ENCODE data around the gene OGN. TPM values are rescaled to one million over a fixed set of nuclear protein-coding genes. Genes with fewer than 3 reads are reported as not detected.
A peak's percentile ranks its signal among the peaks of the same experiment; 100 is the strongest.
"Not testable (repeated sequence)": the region's sequence is repeated elsewhere in the genome, so short reads cannot be mapped to it uniquely, and the experiment has no call there.

Gene OGN
- total and polyA plus RNA-seq, 2 experiments from 2014 or later = 0.35 TPM; not detected in 1

DNA sequence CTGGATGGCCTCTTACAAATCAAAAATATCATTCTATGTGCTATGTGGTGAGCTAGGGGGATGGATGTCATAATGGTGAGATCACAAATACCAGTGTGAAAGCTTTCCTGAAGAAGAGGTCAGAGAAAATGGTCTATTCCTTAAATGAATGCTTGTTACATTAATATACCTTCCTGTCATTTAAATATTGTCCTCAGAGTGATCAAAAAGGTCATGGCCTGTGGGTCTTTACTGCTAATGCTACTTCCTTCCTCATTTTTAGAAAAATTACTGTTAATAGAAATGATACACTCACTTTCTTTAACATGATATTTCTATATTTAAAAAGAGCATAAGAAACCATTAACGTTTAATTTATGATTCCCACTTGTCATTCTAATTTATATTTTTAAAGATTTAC is 10.2 kb upstream of the OGN start:
- no peak overlapping the region for H3K4me3 ChIP-seq
- no peaks in the 10 kb centered on the region for H3K27me3 ChIP-seq
- no peak for DNase-seq (ENCODE audit: low read depth in 1 of 2, low spot score in 1 of 2)
- no peaks in the 10 kb centered on the region for H3K36me3 ChIP-seq
- H3K27ac ChIP-seq = no peak overlapping the region
- no peaks in the 10 kb centered on the region for H3K9me3 ChIP-seq (ENCODE audit: low read depth)
- no peaks in the 10 kb centered on the region for H3K4me1 ChIP-seq (ENCODE audit: low read depth)
- TF ChIP-seq, protein P1, sequence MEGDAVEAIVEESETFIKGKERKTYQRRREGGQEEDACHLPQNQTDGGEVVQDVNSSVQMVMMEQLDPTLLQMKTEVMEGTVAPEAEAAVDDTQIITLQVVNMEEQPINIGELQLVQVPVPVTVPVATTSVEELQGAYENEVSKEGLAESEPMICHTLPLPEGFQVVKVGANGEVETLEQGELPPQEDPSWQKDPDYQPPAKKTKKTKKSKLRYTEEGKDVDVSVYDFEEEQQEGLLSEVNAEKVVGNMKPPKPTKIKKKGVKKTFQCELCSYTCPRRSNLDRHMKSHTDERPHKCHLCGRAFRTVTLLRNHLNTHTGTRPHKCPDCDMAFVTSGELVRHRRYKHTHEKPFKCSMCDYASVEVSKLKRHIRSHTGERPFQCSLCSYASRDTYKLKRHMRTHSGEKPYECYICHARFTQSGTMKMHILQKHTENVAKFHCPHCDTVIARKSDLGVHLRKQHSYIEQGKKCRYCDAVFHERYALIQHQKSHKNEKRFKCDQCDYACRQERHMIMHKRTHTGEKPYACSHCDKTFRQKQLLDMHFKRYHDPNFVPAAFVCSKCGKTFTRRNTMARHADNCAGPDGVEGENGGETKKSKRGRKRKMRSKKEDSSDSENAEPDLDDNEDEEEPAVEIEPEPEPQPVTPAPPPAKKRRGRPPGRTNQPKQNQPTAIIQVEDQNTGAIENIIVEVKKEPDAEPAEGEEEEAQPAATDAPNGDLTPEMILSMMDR (IDR thresholded peaks at IDR 0.05; ENCODE audit: low read depth, low read length) = no peak

DNA sequence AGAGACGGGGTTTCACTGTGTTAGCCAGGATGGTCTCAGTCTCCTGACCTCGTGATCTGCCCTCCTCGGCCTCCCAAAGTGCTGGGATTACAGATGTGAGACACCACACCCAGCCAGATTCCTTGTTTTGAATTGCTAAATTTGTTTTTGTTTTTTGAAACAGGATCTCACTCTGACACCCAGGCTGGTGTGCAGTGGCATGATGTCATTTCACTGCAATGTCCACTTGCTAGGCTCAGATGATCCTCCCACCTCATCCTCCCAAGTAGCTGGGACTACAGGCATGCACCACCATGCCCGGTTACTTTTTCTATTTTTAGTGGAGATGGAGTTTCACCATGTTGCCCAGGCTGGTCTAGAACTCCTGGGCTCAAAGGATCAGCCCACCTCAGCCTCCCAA is 6.8 kb upstream of the OGN start:
- H3K27me3 ChIP-seq; H3K4me1 ChIP-seq (ENCODE audit: low read depth); H3K4me3 ChIP-seq; DNase-seq (ENCODE audit: low read depth in 1 of 2, low spot score in 1 of 2); H3K9me3 ChIP-seq (ENCODE audit: low read depth); H3K36me3 ChIP-seq; H3K27ac ChIP-seq: not testable (repeated sequence)

DNA sequence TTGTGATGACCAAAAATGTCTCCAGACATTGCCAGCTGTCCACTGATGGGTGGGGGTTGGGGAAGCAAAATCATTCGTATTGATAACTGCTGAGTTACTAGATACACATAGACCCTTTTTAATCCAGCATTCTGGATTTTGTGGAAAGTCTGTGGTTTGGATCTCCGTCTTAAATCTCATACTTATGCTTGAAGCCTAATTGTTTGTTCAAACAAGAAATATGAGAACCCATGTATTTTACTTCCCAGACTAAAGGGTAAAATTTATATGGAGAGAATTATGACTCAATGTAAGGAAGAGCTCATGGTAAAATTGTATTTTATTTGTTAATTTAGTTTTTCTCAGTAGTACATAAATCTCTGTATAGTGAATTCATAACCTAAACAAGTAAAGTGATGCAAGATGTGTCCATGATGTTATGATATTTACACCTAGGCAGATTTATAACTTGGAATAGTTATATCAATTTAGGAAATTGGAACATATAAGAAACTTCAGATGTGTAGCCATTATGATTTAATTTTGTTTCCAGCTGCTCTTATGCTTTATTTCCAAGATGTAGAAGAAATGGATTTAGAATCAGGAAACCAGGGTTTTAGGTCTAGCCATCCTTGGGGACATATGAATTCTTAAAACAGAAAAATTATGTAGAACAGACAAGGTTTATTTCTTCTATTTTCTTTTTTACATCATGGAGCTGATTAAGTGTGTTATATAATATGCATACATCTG is 4.5 kb upstream of the OGN start:
- DNase-seq (ENCODE audit: low read depth in 1 of 2, low spot score in 1 of 2) = no peak
- Histone ChIP-seq H3K27ac (no peak overlapping the region), H3K36me3 (no peaks in the 10 kb centered on the region), H3K27me3 (no peaks in the 10 kb centered on the region), H3K4me1 (ENCODE audit: low read depth) (no peaks in the 10 kb centered on the region), H3K9me3 (ENCODE audit: low read depth) (no peaks in the 10 kb centered on the region), H3K4me3 (no peak overlapping the region)
- TF ChIP-seq, protein P1 (IDR thresholded peaks at IDR 0.05; ENCODE audit: low read depth, low read length) = no peak

DNA sequence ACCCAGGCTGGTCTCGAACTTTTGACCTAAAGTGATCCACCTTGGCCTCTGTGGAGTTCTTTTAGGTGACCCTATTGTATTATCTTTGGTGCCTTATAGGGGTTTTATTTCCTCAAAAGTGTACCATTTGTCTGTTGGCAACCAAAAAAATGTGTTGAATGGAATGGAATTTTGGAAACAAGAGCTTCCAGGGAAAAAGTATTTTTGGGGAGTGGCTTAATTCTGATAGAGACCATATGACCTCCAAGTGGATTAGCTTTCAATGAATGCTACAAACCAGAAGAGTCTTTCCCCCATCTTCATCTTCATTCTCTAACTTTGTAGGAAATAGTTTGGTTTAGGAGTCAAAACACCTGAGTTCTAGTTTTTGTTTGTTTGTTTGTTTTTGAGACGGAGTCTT is 3.4 kb upstream of the OGN start:
- TF ChIP-seq, protein P1 (IDR thresholded peaks at IDR 0.05; ENCODE audit: low read depth, low read length) = no peak
- Histone ChIP-seq H3K4me1 (ENCODE audit: low read depth) (no peaks in the 10 kb centered on the region), H3K27me3 (no peaks in the 10 kb centered on the region)

DNA sequence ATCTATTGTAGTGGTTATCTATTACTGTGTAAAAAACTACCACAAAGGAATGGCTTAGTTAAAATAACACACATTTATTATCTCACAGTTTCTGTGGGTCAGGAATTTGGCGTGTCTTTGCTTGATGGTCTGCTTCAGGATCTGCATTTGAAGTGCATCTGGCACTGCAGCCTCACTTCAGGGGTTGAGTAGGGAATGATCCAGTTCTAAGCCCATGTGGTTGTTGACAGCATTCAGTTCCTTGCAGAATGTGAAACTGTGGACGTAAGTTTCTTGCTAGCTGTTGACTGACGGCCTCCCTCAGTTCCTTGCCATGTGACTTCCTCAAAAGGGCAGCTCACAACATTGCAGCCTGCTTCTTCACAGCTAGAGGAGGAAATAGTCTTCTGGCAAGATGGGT is 2.1 kb upstream of the OGN start:
- Histone ChIP-seq H3K27ac (no peak overlapping the region), H3K27me3 (no peaks in the 10 kb centered on the region), H3K4me3 (no peak overlapping the region), H3K9me3 (ENCODE audit: low read depth) (no peaks in the 10 kb centered on the region), H3K36me3 (no peaks in the 10 kb centered on the region), H3K4me1 (ENCODE audit: low read depth) (no peaks in the 10 kb centered on the region)
- peak in 1 of 2 donors; percentile 54 for DNase-seq (ENCODE audit: low read depth in 1 of 2, low spot score in 1 of 2)
- TF ChIP-seq, protein P1 (IDR thresholded peaks at IDR 0.05; ENCODE audit: low read depth, low read length) = no peak

More for the DNA sequence above, 3.4 kb upstream of the OGN start:
- Histone ChIP-seq H3K4me3 (no peak overlapping the region), H3K9me3 (ENCODE audit: low read depth) (no peaks in the 10 kb centered on the region), H3K27ac (no peak overlapping the region), H3K36me3 (no peaks in the 10 kb centered on the region)
- no peak for DNase-seq (ENCODE audit: low read depth in 1 of 2, low spot score in 1 of 2)

DNA sequence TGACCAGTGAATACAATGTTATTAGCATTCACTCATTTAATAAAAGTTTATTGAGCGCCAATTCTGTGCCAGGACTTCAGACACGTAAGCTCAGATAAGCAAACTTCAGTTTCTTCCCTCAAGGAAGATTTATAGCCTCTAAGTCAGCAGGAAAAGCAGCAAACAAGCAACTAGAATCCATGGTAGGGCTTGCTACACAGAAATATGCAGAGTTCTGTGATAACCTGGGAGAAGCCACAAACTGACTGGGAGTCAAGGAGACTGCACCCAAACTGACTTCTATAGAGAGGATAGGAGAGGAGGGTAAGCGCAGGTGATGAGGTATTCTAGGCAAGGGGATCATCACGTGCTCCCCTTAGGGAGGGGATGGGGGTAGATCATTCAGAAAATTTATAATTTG is 1.4 kb upstream of the OGN start:
- no peaks in the 10 kb centered on the region for H3K4me1 ChIP-seq (ENCODE audit: low read depth)
- H3K27ac ChIP-seq = no peak overlapping the region
- no peak overlapping the region for H3K4me3 ChIP-seq
- DNase-seq (ENCODE audit: low read depth in 1 of 2, low spot score in 1 of 2) = no peak
- no peaks in the 10 kb centered on the region for H3K9me3 ChIP-seq (ENCODE audit: low read depth)
- TF ChIP-seq, protein P1 (IDR thresholded peaks at IDR 0.05; ENCODE audit: low read depth, low read length) = no peak
- H3K36me3 ChIP-seq = no peaks in the 10 kb centered on the region
- no peaks in the 10 kb centered on the region for H3K27me3 ChIP-seq
